Measurements from ENCODE around the gene SERPINE1. TPM values are rescaled to one million over a fixed set of nuclear protein-coding genes. Genes with fewer than 3 reads are reported as not detected.

SERPINE1 gene
- total RNA-seq, 1 experiment from 2014 or later = 12.8 TPM

DNA sequence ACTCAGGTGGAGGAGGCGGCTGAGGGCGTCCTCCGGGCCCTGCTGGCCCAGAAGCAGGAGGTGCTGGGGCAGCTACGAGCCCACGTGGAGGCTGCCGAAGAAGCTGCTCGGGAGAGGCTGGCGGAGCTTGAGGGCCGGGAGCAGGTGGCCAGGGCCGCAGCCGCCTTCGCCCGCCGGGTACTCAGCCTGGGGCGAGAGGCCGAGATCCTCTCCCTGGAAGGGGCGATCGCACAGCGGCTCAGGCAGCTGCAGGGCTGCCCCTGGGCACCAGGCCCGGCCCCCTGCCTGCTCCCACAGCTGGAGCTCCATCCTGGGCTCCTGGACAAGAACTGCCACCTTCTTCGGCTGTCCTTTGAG lies 38.9 kb upstream of the SERPINE1 start:
- H3K9me3 ChIP-seq (ENCODE audit: control insufficient read depth in 1 of 2, insufficient read depth in 1 of 2, low read depth in 1 of 2, low read length in 2 of 2) = no peaks in the 10 kb centered on the region
- RAD21 ChIA-PET (ENCODE audit: low non-redundant PET in 1 of 2, low total read pairs in 2 of 2, uncharacterized antibody in 2 of 2, unreplicated experiment in 2 of 2) = no interaction called here
- H3K27me3 ChIP-seq (ENCODE audit: insufficient read depth, low read length) = no peaks in the 10 kb centered on the region
- H3K4me2 ChIP-seq (ENCODE audit: low read length) = no peak overlapping the region
- H3K27ac ChIP-seq (ENCODE audit: low read depth, low read length) = no peak overlapping the region
- ATAC-seq = no peak
- H3K36me3 ChIP-seq (ENCODE audit: control insufficient read depth in 1 of 2, insufficient read depth in 2 of 2, low read length in 2 of 2) = peaks cover 5 to 6% of the 10 kb centered on the region in 2 experiments; a peak in 3 of 4 replicates
- no peak overlapping the region for H3K9ac ChIP-seq (ENCODE audit: low read length)
- no peak for DNase-seq (ENCODE audit: low read depth, low spot score)
- intact Hi-C loops (cut with micrococcal nuclease) = no loop called here
- TF ChIP-seq SP1 (IDR thresholded peaks at IDR 0.05; ENCODE audit: low read depth) = no peak
- no peak for TF ChIP-seq EZH2 (IDR thresholded peaks at IDR 0.05)
- no peak for TF ChIP-seq ELF1 (IDR thresholded peaks at IDR 0.05; ENCODE audit: borderline replicate concordance, low read depth)
- no peak for TF ChIP-seq EZH2phosphoT487 (IDR thresholded peaks at IDR 0.05; ENCODE audit: borderline replicate concordance)
- no peak for TF ChIP-seq POLR2A (IDR thresholded peaks at IDR 0.05; ENCODE audit: borderline replicate concordance, extremely low read depth, insufficient read depth, insufficient read length)
- TF ChIP-seq CBX3 (IDR thresholded peaks at IDR 0.05; ENCODE audit: low read depth) = no peak
- no peak for TF ChIP-seq SRF (IDR thresholded peaks at IDR 0.05; ENCODE audit: low read depth)
- TF ChIP-seq RAD21 (IDR thresholded peaks at IDR 0.05; ENCODE audit: low read depth) = no peak
- TF ChIP-seq, protein P1, sequence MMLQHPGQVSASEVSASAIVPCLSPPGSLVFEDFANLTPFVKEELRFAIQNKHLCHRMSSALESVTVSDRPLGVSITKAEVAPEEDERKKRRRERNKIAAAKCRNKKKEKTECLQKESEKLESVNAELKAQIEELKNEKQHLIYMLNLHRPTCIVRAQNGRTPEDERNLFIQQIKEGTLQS (IDR thresholded peaks at IDR 0.05) = no peak
- TF ChIP-seq, protein P2, sequence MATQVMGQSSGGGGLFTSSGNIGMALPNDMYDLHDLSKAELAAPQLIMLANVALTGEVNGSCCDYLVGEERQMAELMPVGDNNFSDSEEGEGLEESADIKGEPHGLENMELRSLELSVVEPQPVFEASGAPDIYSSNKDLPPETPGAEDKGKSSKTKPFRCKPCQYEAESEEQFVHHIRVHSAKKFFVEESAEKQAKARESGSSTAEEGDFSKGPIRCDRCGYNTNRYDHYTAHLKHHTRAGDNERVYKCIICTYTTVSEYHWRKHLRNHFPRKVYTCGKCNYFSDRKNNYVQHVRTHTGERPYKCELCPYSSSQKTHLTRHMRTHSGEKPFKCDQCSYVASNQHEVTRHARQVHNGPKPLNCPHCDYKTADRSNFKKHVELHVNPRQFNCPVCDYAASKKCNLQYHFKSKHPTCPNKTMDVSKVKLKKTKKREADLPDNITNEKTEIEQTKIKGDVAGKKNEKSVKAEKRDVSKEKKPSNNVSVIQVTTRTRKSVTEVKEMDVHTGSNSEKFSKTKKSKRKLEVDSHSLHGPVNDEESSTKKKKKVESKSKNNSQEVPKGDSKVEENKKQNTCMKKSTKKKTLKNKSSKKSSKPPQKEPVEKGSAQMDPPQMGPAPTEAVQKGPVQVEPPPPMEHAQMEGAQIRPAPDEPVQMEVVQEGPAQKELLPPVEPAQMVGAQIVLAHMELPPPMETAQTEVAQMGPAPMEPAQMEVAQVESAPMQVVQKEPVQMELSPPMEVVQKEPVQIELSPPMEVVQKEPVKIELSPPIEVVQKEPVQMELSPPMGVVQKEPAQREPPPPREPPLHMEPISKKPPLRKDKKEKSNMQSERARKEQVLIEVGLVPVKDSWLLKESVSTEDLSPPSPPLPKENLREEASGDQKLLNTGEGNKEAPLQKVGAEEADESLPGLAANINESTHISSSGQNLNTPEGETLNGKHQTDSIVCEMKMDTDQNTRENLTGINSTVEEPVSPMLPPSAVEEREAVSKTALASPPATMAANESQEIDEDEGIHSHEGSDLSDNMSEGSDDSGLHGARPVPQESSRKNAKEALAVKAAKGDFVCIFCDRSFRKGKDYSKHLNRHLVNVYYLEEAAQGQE (IDR thresholded peaks at IDR 0.05; ENCODE audit: low read depth) = no peak
- no peak for TF ChIP-seq EGR1 (IDR thresholded peaks at IDR 0.05; ENCODE audit: low read depth)
- no peak overlapping the region for H2AFZ ChIP-seq (ENCODE audit: low read depth, low read length, poor library complexity, severe bottlenecking)
- no peak overlapping the region for H3K4me3 ChIP-seq (replicated peaks in 1 of 2; ENCODE audit: low read depth in 1 of 2, low read length in 2 of 2)
- H4K20me1 ChIP-seq (ENCODE audit: insufficient read depth) = no peaks in the 10 kb centered on the region
- CTCF ChIA-PET = no interaction called here
- POLR2A ChIA-PET = no interaction called here
- H3K9me2 ChIP-seq (ENCODE audit: insufficient read depth) = no peaks in the 10 kb centered on the region
- BruUV-seq (replicated peaks) = no TSS peak
- H3K79me2 ChIP-seq (ENCODE audit: insufficient read depth, low read length) = peaks cover 17% of the 10 kb centered on the region
- H3K4me1 ChIP-seq (ENCODE audit: control insufficient read depth in 1 of 2, insufficient read depth in 2 of 2, low read length in 2 of 2) = peaks cover 9 to 26% of the 10 kb centered on the region in 2 experiments
